Uterus (tissue), 2 donors: ENCODE data around the gene RAB3D.

Experiments
- POLR2A ChIP-seq, 2 donors: fragments of 450-650 bp; IDR thresholded peaks; one replicate each; pipeline ENCODE4 v1.6.1; 2016; ENCODE audit warnings: antibody characterized with exemption in 2 of 2, mild to moderate bottlenecking in 1 of 2, moderate library complexity in 1 of 2
- TF ChIP-seq, protein P1 (sequence below), 4 experiments: fragments of 200-600 bp in 2 of 4; fragments of 450-650 bp in 2 of 4; sonication (generic) in 2 of 4; IDR thresholded peaks; one replicate each; pipeline ENCODE4 v1.5.1; 2016 to 2019; ENCODE audit warnings: antibody characterized with exemption in 4 of 4, mild to moderate bottlenecking in 2 of 4, moderate library complexity in 1 of 4

DNA sequence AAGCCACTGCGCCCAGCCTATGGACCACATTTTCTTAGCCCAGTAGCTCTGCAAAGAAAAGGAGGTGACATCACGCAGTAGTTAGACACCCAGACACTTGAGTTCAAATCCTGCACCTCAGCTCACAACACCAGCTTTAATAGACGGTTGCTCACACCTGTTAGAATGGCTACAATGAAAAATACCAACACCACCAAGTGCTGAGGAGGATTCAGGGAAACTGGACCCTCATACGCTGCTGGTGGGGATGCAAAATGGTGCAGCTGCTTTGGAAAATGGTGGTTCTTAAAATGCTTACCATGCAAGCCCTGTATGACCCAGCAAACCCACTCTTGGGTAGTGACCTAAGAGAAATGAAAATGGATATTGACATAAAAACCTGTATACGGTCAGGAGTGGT lies 65.5 kb downstream of the RAB3D start:
- no peak for TF ChIP-seq POLR2A (IDR thresholded peaks at IDR 0.05)
- TF ChIP-seq, protein P1, sequence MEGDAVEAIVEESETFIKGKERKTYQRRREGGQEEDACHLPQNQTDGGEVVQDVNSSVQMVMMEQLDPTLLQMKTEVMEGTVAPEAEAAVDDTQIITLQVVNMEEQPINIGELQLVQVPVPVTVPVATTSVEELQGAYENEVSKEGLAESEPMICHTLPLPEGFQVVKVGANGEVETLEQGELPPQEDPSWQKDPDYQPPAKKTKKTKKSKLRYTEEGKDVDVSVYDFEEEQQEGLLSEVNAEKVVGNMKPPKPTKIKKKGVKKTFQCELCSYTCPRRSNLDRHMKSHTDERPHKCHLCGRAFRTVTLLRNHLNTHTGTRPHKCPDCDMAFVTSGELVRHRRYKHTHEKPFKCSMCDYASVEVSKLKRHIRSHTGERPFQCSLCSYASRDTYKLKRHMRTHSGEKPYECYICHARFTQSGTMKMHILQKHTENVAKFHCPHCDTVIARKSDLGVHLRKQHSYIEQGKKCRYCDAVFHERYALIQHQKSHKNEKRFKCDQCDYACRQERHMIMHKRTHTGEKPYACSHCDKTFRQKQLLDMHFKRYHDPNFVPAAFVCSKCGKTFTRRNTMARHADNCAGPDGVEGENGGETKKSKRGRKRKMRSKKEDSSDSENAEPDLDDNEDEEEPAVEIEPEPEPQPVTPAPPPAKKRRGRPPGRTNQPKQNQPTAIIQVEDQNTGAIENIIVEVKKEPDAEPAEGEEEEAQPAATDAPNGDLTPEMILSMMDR (IDR thresholded peaks at IDR 0.05), result no peak
